Breast epithelium (tissue), 4 donors: ENCODE results near the gene DCLK1. TPM values are rescaled to one million over a fixed set of nuclear protein-coding genes. Genes with fewer than 3 reads are reported as not detected.

Experiments used
- DNase-seq, 2 donors: peaks; one replicate each; pipeline ENCODE4 v3.0.0-alpha.2; 2019; ENCODE audit warnings: low spot score in 2 of 2
- H3K27ac ChIP-seq, 2 donors: fragments of 200-600 bp; sonication (generic) in 1 of 2; one replicate each; pipeline ENCODE4 v1.5.1; 2016 to 2019; ENCODE audit warnings: mild to moderate bottlenecking in 1 of 2
- H3K27me3 ChIP-seq, 2 donors: fragments of 200-600 bp; sonication (generic) in 1 of 2; one replicate each; pipeline versions ENCODE4 v1.5.1 to v1.6.0; 2017 to 2019; ENCODE audit warnings: control low read depth in 1 of 2, mild to moderate bottlenecking in 1 of 2
- H3K36me3 ChIP-seq: fragments of 200-600 bp; one replicate; pipeline ENCODE4 v1.5.1; 2019
- H3K4me1 ChIP-seq, 2 donors: fragments of 200-600 bp; sonication (generic); one replicate each; pipeline ENCODE4 v1.5.1; 2016 to 2019; ENCODE audit warnings: control low read depth in 1 of 2
- H3K4me3 ChIP-seq, 3 donors: fragments of 200-600 bp; sonication (generic); 1 replicate in 2 of 3; 2 replicates in 1 of 3; pipeline ENCODE4 v1.5.1; 2016 to 2019; ENCODE audit warnings: mild to moderate bottlenecking in 3 of 3, moderate library complexity in 2 of 3
- H3K9me3 ChIP-seq, 2 donors: fragments of 200-600 bp; sonication (generic) in 1 of 2; one replicate each; pipeline ENCODE4 v1.5.1; 2016 to 2019; ENCODE audit warnings: control low read depth in 1 of 2
- POLR2A ChIP-seq: fragments of 450-650 bp; IDR thresholded peaks from one replicate; pipeline ENCODE4 v1.6.1; 2016; ENCODE audit warnings: antibody characterized with exemption, mild to moderate bottlenecking, moderate library complexity
- POLR2AphosphoS5 ChIP-seq, 3 donors: sonication (generic); formaldehyde crosslinking; IDR thresholded peaks; one replicate each; pipeline ENCODE4 v1.6.1; 2017; ENCODE audit warnings: antibody characterized with exemption in 3 of 3
- intact Hi-C: fragments of 100-400 bp; cut with DNase I; formaldehyde crosslinking; loops from one replicate; pipeline ENCODE4 v1.15.1; 2023; ENCODE audit warnings: low total_unique reads
- total RNA-seq, 3 donors: library from RNA; depleted of rRNA; stranded (reverse); fragments of >200 nt; gene quantifications; one replicate each; pipeline ENCODE4 v1.1.0, GENCODE V29; 2016
- TF ChIP-seq, protein P1 (sequence below), 3 donors: fragments of 450-650 bp; IDR thresholded peaks; one replicate each; pipeline ENCODE4 v1.5.1; 2016 to 2017; ENCODE audit warnings: antibody characterized with exemption in 3 of 3, mild to moderate bottlenecking in 3 of 3, moderate library complexity in 3 of 3

DCLK1 gene
- total RNA-seq, 3 donors from 2014 or later = 21.2 to 158 (median 28.2) TPM

DNA sequence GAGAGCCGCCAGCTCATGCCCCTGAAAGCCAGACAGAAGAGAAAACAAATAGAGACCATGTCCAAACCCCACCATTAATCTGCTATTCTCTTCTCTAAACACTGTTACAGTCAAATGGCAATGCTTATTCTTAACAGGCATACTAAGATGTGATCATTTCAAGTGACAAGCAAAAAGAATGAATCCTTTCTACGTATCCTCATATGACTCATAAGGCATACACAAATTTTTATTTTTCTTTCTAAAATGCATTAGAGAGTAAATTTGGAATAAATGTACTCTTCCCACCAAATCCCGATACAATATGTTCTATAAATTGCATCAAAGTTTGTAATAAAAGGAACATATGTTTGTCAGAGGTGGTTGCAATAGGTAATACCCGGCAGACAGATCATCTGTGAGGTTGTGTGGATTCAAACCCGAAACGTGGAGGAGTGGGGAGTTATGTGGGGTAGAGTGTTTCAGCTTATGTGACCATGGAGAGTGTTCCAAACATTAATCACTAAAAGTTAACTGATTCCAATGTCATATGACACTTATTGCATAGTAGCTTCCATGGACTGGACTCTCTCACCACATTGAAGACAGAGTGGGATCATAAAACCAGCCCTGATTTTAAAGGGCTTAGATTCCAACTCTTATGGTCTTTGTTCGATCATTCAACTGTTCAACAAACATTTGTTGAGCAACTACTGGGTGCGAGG, 213.1 kb downstream of the DCLK1 start:
- Histone ChIP-seq H3K27me3 (no peaks in the 10 kb centered on the region), H3K27ac (peak overlapping the region; percentile 52 to 76), H3K9me3 (no peaks in the 10 kb centered on the region), H3K4me1 (no peaks in the 10 kb centered on the region), H3K4me3 (peak overlapping the region in 2 of 3 donors; percentile 33 to 48), H3K36me3 (no peaks in the 10 kb centered on the region)
- intact Hi-C loops = no loop called here
- DNase-seq = no peak
- TF ChIP-seq POLR2A = no peak
- TF ChIP-seq POLR2AphosphoS5 (IDR thresholded peaks at IDR 0.05) = no peak
- TF ChIP-seq, protein P1, sequence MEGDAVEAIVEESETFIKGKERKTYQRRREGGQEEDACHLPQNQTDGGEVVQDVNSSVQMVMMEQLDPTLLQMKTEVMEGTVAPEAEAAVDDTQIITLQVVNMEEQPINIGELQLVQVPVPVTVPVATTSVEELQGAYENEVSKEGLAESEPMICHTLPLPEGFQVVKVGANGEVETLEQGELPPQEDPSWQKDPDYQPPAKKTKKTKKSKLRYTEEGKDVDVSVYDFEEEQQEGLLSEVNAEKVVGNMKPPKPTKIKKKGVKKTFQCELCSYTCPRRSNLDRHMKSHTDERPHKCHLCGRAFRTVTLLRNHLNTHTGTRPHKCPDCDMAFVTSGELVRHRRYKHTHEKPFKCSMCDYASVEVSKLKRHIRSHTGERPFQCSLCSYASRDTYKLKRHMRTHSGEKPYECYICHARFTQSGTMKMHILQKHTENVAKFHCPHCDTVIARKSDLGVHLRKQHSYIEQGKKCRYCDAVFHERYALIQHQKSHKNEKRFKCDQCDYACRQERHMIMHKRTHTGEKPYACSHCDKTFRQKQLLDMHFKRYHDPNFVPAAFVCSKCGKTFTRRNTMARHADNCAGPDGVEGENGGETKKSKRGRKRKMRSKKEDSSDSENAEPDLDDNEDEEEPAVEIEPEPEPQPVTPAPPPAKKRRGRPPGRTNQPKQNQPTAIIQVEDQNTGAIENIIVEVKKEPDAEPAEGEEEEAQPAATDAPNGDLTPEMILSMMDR (IDR thresholded peaks at IDR 0.05) = no peak

- DNase-seq = no peak
- peak overlapping the region in 2 of 3 donors; percentile 33 to 48 for H3K4me3 ChIP-seq
- H3K27ac ChIP-seq = peak overlapping the region; percentile 52 to 76
- H3K36me3 ChIP-seq = no peaks in the 10 kb centered on the region
- H3K27me3 ChIP-seq = no peaks in the 10 kb centered on the region
- no peaks in the 10 kb centered on the region for H3K4me1 ChIP-seq
- intact Hi-C loops = no loop called here
- no peaks in the 10 kb centered on the region for H3K9me3 ChIP-seq
- TF ChIP-seq, protein P1 (IDR thresholded peaks at IDR 0.05) = no peak
- TF ChIP-seq POLR2AphosphoS5 (IDR thresholded peaks at IDR 0.05) = no peak
- TF ChIP-seq POLR2A = no peak
These were observed 213.8 kb downstream of the DCLK1 start for GRCh38 chr13:35917252-35917941.

DNA sequence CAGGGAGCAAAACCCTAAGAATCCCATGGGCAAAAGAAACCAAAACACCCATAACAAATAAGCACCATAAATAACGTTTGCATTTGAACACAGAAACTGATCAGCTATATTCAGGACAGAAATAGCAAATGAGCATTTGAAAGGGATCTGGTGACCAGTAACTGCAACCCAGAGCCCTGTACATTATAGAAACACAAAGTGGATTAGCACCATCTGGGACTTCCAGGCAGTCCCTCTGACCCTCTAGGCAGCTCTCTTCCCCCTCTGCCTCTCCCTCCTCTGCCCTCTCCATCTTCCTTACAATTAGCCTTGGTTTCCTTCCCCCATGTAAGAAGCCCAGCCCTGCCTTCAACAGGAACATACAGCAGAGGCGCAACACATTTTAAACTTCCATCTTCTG, 215.0 kb downstream of the DCLK1 start:
- TF ChIP-seq, protein P1 (IDR thresholded peaks at IDR 0.05) = no peak
- TF ChIP-seq POLR2AphosphoS5 (IDR thresholded peaks at IDR 0.05) (no peak), POLR2A (no peak)

DNA sequence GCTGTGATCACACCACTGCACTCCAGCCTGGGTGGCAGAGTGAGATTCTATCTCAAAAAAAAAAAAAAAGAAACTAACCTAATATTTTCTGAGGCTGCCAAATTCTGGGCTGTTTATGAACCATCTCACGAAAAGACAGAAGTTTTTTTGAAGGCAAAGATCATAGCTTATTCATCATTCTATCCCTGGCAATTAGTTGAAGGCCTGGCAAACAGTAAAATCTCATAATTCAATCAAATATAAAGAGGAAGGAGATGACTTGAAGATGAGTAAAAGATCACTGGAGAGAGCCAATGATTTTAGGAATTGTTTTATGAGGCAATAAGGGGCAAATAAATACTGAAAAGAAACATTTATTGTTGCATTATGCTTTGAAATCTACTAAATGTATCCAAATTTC, 216.5 kb downstream of the DCLK1 start:
- H3K27me3 ChIP-seq = no peaks in the 10 kb centered on the region
- no peaks in the 10 kb centered on the region for H3K36me3 ChIP-seq

More for the DNA sequence above, 215.0 kb downstream of the DCLK1 start:
- Histone ChIP-seq H3K9me3 (no peaks in the 10 kb centered on the region), H3K36me3 (no peaks in the 10 kb centered on the region), H3K4me1 (no peaks in the 10 kb centered on the region), H3K27ac (no peak overlapping the region), H3K4me3 (no peak overlapping the region), H3K27me3 (no peaks in the 10 kb centered on the region)
- no peak for DNase-seq
- intact Hi-C loops = no loop called here

More for the DNA sequence above, 216.5 kb downstream of the DCLK1 start:
- DNase-seq = no peak
- no peak for TF ChIP-seq POLR2A
- no peak for TF ChIP-seq POLR2AphosphoS5 (IDR thresholded peaks at IDR 0.05)
- TF ChIP-seq, protein P1 (IDR thresholded peaks at IDR 0.05) = no peak
- Histone ChIP-seq H3K9me3 (no peaks in the 10 kb centered on the region), H3K4me3 (no peak overlapping the region), H3K4me1 (no peaks in the 10 kb centered on the region), H3K27ac (no peak overlapping the region)
- intact Hi-C loops = no loop called here
